ENCODE measurements around the gene PRDX5. TPM values are rescaled to one million over a fixed set of nuclear protein-coding genes. Genes with fewer than 3 reads are reported as not detected.

Gene PRDX5
- total RNA-seq, 4 donors from 2014 or later, result 152 to 381 (median 265) TPM

GRCh38 chr11:64294774-64295173, 23.1 kb upstream of the PRDX5 start:
- in situ Hi-C loops (cut with MboI; ENCODE audit: low pct_ligation_motif_present in 1 of 4, low pct_unique_long_range_greater_than_20kb in 1 of 4, low sequenced_read_pairs in 3 of 4) (loop anchor here in 2 of 4 donors (5.0 to 10.0 kb wide), 2 partner anchors 90 to 92 kb away; partner anchors contain the start of gene FERMT3 (in 1 of the 2)), intact Hi-C loops (cut with DNase I; ENCODE audit: low total_unique reads) (no loop called here)
- H3K27me3 ChIP-seq, result peaks cover 99% of the 10 kb centered on the region
- H3K4me1 ChIP-seq, result peaks cover 7 to 29% (median 25%) of the 10 kb centered on the region in 4 donors
- H3K9me3 ChIP-seq, result no peaks in the 10 kb centered on the region
- WGBS, 2 donors (ENCODE audit: low coverage in 1 of 2), result 50 to 55% methylated on average over 2 to 3 of the region's 3 CpGs
- no peaks in the 10 kb centered on the region for H3K36me3 ChIP-seq
- TF ChIP-seq EP300 (IDR thresholded peaks at IDR 0.05; ENCODE audit: low read depth), result no peak
- TF ChIP-seq POLR2A (IDR thresholded peaks at IDR 0.05), result no peak
- no peak for TF ChIP-seq CTCF (IDR thresholded peaks at IDR 0.05)
- no peak for TF ChIP-seq POLR2AphosphoS5 (IDR thresholded peaks at IDR 0.05)
- H3K27ac ChIP-seq, result no peak overlapping the region
- DNase-seq, result no peak
- H3K4me3 ChIP-seq, result no peak overlapping the region

GRCh38 chr11:64295760-64296159, 22.2 kb upstream of the PRDX5 start:
- intact Hi-C loops (cut with DNase I; ENCODE audit: low total_unique reads), result no loop called here
- no peak for TF ChIP-seq CTCF (IDR thresholded peaks at IDR 0.05)
- TF ChIP-seq POLR2AphosphoS5 (IDR thresholded peaks at IDR 0.05), result no peak
- no peak for TF ChIP-seq POLR2A (IDR thresholded peaks at IDR 0.05)
- no peak for TF ChIP-seq EP300 (IDR thresholded peaks at IDR 0.05; ENCODE audit: low read depth)
- Histone ChIP-seq H3K4me3 (no peak overlapping the region), H3K9me3 (no peaks in the 10 kb centered on the region), H3K4me1 (peaks cover 17 to 38% (median 35%) of the 10 kb centered on the region in 4 donors), H3K36me3 (no peaks in the 10 kb centered on the region), H3K27ac (no peak overlapping the region), H3K27me3 (peaks cover 99% of the 10 kb centered on the region)
- no peak for DNase-seq
- in situ Hi-C loops (cut with MboI; ENCODE audit: low pct_ligation_motif_present in 1 of 4, low pct_unique_long_range_greater_than_20kb in 1 of 4, low sequenced_read_pairs in 3 of 4), result loop anchor here in 2 of 4 donors (5.0 to 10.0 kb wide), 2 partner anchors 91 to 93 kb away; partner anchors contain the start of gene FERMT3 (in 1 of the 2)
- WGBS, 2 donors (ENCODE audit: low coverage in 1 of 2), result 93% methylated on average over 4 of the region's 4 CpGs; no CpG with 5 or more reads in 1 of the 2 donors

GRCh38 chr11:64296236-64296635, 21.7 kb upstream of the PRDX5 start:
- Histone ChIP-seq H3K9me3 (no peaks in the 10 kb centered on the region), H3K4me3 (no peak overlapping the region), H3K4me1 (peaks cover 18 to 37% (median 35%) of the 10 kb centered on the region in 4 donors), H3K27ac (no peak overlapping the region), H3K27me3 (peaks cover 96% of the 10 kb centered on the region), H3K36me3 (no peaks in the 10 kb centered on the region)
- WGBS, 2 donors (ENCODE audit: low coverage in 1 of 2), result 38% methylated on average over 1 of the region's 1 CpG; no CpG with 5 or more reads in 1 of the 2 donors
- no peak for DNase-seq
- intact Hi-C loops (cut with DNase I; ENCODE audit: low total_unique reads), result no loop called here
- in situ Hi-C loops (cut with MboI; ENCODE audit: low pct_ligation_motif_present in 1 of 4, low pct_unique_long_range_greater_than_20kb in 1 of 4, low sequenced_read_pairs in 3 of 4), result loop anchor here in 2 of 4 donors (5.0 to 10.0 kb wide), 2 partner anchors 91 to 94 kb away; partner anchors contain the start of gene FERMT3 (in 1 of the 2)
- TF ChIP-seq CTCF (IDR thresholded peaks at IDR 0.05), result no peak
- no peak for TF ChIP-seq POLR2A (IDR thresholded peaks at IDR 0.05)
- TF ChIP-seq EP300 (IDR thresholded peaks at IDR 0.05; ENCODE audit: low read depth), result no peak

- intact Hi-C loops (cut with DNase I; ENCODE audit: low total_unique reads), result no loop called here
- Histone ChIP-seq H3K36me3 (no peaks in the 10 kb centered on the region), H3K4me3 (no peak overlapping the region), H3K27ac (no peak overlapping the region), H3K9me3 (no peaks in the 10 kb centered on the region), H3K4me1 (peaks cover 18 to 29% (median 26%) of the 10 kb centered on the region in 4 donors), H3K27me3 (peaks cover 94% of the 10 kb centered on the region)
- WGBS, 2 donors (ENCODE audit: low coverage in 1 of 2), result 10 to 17% methylated on average over 2 to 26 of the region's 34 CpGs
- DNase-seq, result no peak
- in situ Hi-C loops (cut with MboI; ENCODE audit: low pct_ligation_motif_present in 1 of 4, low pct_unique_long_range_greater_than_20kb in 1 of 4, low sequenced_read_pairs in 3 of 4), result loop anchor here in 2 of 4 donors (5.0 to 10.0 kb wide), 2 partner anchors 92 to 95 kb away; partner anchors contain the start of gene FERMT3 (in 1 of the 2)
- TF ChIP-seq POLR2A (IDR thresholded peaks at IDR 0.05), result no peak
Measured at GRCh38 chr11:64296830-64297698, 20.9 kb upstream of the PRDX5 start.

Measured in transverse colon (tissue), 4 donors.